BE2C (cell line): ENCODE measurements around the gene GCAT.

Experiments used
- DNase-seq: peaks from one replicate; pipeline ENCODE4 v3.0.0-alpha.2; 2020
- H3K27me3 ChIP-seq: fragments of 250-450 bp; sonication (Bioruptor Pico); 2 replicates; pipeline ENCODE4 v1.5.1; 2020; ENCODE audit warnings: mild to moderate bottlenecking
- H3K36me3 ChIP-seq: fragments of 250-450 bp; sonication (Bioruptor Pico); 2 replicates; pipeline ENCODE4 v1.5.1; 2020; ENCODE audit warnings: mild to moderate bottlenecking
- H3K4me1 ChIP-seq: fragments of 250-450 bp; sonication (Bioruptor Pico); 2 replicates; pipeline ENCODE4 v1.5.1; 2020
- H3K4me3 ChIP-seq: 2 replicates; pipeline ENCODE4 v1.5.1; 2011; ENCODE audit warnings: low read depth, low read length
- H3K9me3 ChIP-seq: fragments of 250-450 bp; sonication (Bioruptor Pico); 2 replicates; pipeline ENCODE4 v1.5.1; 2020
- TF ChIP-seq, protein P1 (sequence below): IDR thresholded peaks from 2 replicates; pipeline ENCODE4 v1.5.1; 2012; ENCODE audit warnings: mild to moderate bottlenecking, low read depth, low read length

The GCAT gene

GRCh38 chr22:37771081-37771480 lies 36.7 kb upstream of the GCAT start:
- H3K27me3 ChIP-seq, result no peaks in the 10 kb centered on the region
- no peaks in the 10 kb centered on the region for H3K36me3 ChIP-seq
- no peaks in the 10 kb centered on the region for H3K9me3 ChIP-seq
- DNase-seq, result no peak
- TF ChIP-seq, protein P1, sequence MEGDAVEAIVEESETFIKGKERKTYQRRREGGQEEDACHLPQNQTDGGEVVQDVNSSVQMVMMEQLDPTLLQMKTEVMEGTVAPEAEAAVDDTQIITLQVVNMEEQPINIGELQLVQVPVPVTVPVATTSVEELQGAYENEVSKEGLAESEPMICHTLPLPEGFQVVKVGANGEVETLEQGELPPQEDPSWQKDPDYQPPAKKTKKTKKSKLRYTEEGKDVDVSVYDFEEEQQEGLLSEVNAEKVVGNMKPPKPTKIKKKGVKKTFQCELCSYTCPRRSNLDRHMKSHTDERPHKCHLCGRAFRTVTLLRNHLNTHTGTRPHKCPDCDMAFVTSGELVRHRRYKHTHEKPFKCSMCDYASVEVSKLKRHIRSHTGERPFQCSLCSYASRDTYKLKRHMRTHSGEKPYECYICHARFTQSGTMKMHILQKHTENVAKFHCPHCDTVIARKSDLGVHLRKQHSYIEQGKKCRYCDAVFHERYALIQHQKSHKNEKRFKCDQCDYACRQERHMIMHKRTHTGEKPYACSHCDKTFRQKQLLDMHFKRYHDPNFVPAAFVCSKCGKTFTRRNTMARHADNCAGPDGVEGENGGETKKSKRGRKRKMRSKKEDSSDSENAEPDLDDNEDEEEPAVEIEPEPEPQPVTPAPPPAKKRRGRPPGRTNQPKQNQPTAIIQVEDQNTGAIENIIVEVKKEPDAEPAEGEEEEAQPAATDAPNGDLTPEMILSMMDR, result no peak
- no peaks in the 10 kb centered on the region for H3K4me1 ChIP-seq
- H3K4me3 ChIP-seq, result no peak overlapping the region

DNA sequence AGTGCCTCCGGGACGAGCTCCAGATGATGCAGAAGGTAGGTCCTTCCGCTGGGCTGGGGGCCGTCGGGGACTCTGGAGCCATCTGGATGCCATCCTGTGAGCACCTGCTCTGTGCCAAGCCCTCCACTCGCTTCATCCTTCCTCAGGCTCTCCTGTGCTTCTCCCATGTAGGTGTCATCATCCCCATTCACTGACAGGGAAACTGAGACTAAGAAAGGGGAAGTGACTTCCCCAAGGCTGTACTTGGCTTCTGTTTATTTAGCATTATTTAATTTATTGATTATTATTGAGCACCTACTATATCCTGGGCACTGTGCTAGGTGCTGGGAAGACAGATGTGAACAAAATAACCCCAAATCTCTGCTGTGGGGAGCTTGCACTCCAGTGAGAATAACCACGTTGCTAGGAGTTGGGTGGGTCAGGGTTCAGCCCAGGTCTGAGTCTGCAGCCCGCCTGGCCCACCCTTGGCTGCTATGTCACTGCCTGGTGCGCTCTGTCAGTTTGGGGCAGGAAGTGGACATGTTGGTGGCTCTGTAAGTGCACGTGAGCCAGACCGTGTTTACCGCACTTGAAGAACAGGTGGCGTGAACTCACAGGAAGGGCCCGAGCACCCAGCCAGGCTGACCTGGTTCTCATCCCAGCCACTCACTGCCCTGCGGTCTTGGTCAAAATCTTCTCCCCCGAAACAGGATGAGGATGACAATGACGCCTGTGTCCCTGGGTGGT lies 35.9 kb upstream of the GCAT start:
- TF ChIP-seq, protein P1, result no peak
- Histone ChIP-seq H3K4me1 (no peaks in the 10 kb centered on the region), H3K4me3 (no peak overlapping the region), H3K9me3 (no peaks in the 10 kb centered on the region), H3K27me3 (no peaks in the 10 kb centered on the region), H3K36me3 (no peaks in the 10 kb centered on the region)
- no peak for DNase-seq

GRCh38 chr22:37774728-37775127 lies 33.0 kb upstream of the GCAT start:
- TF ChIP-seq, protein P1, result no peak
- DNase-seq, result no peak
- Histone ChIP-seq H3K4me3 (no peak overlapping the region), H3K9me3 (no peaks in the 10 kb centered on the region), H3K4me1 (no peaks in the 10 kb centered on the region), H3K27me3 (no peaks in the 10 kb centered on the region), H3K36me3 (no peaks in the 10 kb centered on the region)

- Histone ChIP-seq H3K9me3 (no peaks in the 10 kb centered on the region), H3K27me3 (no peaks in the 10 kb centered on the region), H3K4me3 (no peak overlapping the region), H3K36me3 (no peaks in the 10 kb centered on the region), H3K4me1 (no peaks in the 10 kb centered on the region)
- no peak for DNase-seq
- TF ChIP-seq, protein P1, result no peak
Measured at GRCh38 chr22:37775785-37776638, 31.7 kb upstream of the GCAT start.

DNA sequence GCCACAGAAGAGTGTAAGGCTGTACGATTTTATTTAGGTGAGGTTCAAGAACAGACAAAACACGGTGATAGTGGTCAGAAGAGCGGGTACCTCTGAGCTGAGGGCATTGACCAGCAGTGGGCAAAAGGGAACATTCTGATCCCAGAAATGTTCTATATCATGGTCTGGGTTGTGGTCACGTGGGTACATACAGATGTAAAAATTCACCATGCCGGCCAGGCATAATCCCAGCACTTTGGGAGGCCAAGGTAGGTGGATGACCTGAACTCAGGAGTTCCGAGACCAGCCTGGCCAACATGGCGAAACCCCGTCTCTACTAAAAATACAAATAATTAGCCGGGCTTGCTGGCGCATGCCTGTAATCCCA lies 31.1 kb upstream of the GCAT start:
- Histone ChIP-seq H3K36me3 (no peaks in the 10 kb centered on the region), H3K4me1 (no peaks in the 10 kb centered on the region), H3K27me3 (no peaks in the 10 kb centered on the region), H3K4me3 (no peak overlapping the region), H3K9me3 (no peaks in the 10 kb centered on the region)
- no peak for DNase-seq
- TF ChIP-seq, protein P1, result no peak
